MCF 10A (cell line): ENCODE results near the gene GPR83. TPM values are rescaled to one million over a fixed set of nuclear protein-coding genes. Genes with fewer than 3 reads are reported as not detected.
A peak's percentile ranks its signal among the peaks of the same experiment; 100 is the strongest.

ENCODE experiments used
- BruUV-seq: library from RNA; stranded (reverse); fragments of 400-500 nt; replicated peaks from 2 replicates; lab custom pipeline; 2021; lab: Mats Ljungman, UMichigan
- CTCF ChIA-PET: fragments of 300-600 bp; sonication (Branson Sonifier 250); formaldehyde crosslinking; extraction: SDS; loops from one replicate; lab custom pipeline; 2021; ENCODE audit warnings: antibody characterized with exemption, inconsistent platforms; lab: Yijun Ruan, JAX
- POLR2A ChIA-PET: fragments of 300-600, 350-650 bp; sonication (Branson Sonifier 250); formaldehyde crosslinking; extraction: SDS; loops from one replicate; lab custom pipeline; 2020; ENCODE audit warnings: antibody characterized with exemption, inconsistent platforms; lab: Yijun Ruan, JAX
- DNase-seq: peaks from one replicate; pipeline ENCODE4 v3.0.0-alpha.2; 2018; ENCODE audit not compliant: unreplicated experiment
- H3K27ac Mint-ChIP-seq: one replicate; pipeline ENCODE4 v1.8.0; 2022; ENCODE audit warnings: mild to moderate bottlenecking, low read depth, mixed read lengths; ENCODE audit not compliant: unreplicated experiment
- H3K27me3 Mint-ChIP-seq: one replicate; pipeline ENCODE4 v1.8.0; 2022; ENCODE audit warnings: mixed read lengths; ENCODE audit not compliant: insufficient read depth, unreplicated experiment
- H3K36me3 Mint-ChIP-seq: one replicate; pipeline ENCODE4 v1.8.0; 2022; ENCODE audit warnings: mild to moderate bottlenecking, moderate library complexity, mixed read lengths; ENCODE audit not compliant: insufficient read depth, unreplicated experiment
- H3K4me1 Mint-ChIP-seq: one replicate; pipeline ENCODE4 v1.8.0; 2022; ENCODE audit warnings: mixed read lengths; ENCODE audit not compliant: insufficient read depth, unreplicated experiment
- H3K4me3 Mint-ChIP-seq: one replicate; pipeline ENCODE4 v1.8.0; 2022; ENCODE audit warnings: mild to moderate bottlenecking, moderate library complexity, mixed read lengths; ENCODE audit not compliant: unreplicated experiment
- H3K9me3 Mint-ChIP-seq: one replicate; pipeline ENCODE4 v1.8.0; 2022; ENCODE audit warnings: mixed read lengths; ENCODE audit not compliant: unreplicated experiment
- CTCF ChIP-seq: fragments of 200-600 bp; IDR thresholded peaks from one replicate; pipeline ENCODE4 v1.8.0; 2022; ENCODE audit warnings: antibody characterized with exemption, mild to moderate bottlenecking; ENCODE audit not compliant: unreplicated experiment
- intact Hi-C: fragments of 100-400 bp; cut with micrococcal nuclease; formaldehyde crosslinking; loops from 2 replicates; pipeline ENCODE4 v1.14.1; 2022
- total RNA-seq: library from RNA; stranded (reverse); gene quantifications from 2 replicates; pipeline ENCODE4 v1.2.3, GENCODE V29; 2022

GPR83 gene
- total RNA-seq, 1 experiment from 2014 or later = not detected

DNA sequence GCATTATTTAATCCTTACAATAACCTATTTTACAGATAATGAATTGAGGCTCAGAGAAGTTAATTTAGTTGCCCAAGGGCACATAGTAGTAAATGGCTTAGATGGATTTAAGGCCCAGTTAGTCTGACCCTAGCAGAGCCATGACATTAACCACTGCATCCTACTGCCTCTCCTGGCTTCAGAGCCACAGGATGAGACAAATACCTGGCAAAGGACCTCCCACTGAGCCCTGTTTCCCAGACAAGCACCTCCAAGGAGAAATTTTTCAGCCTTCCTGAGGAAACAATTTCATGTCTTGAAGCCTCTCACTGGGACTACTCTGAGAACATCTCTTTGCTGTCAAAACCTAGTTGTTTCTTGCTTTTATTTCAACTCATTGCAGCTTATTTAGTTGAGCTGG lies 68.4 kb downstream of the GPR83 start:
- Mint-ChIP-seq H3K4me1 (peaks cover 10% of the 10 kb centered on the region), H3K27ac (no peak overlapping the region), H3K4me3 (no peak overlapping the region), H3K9me3 (no peaks in the 10 kb centered on the region), H3K36me3 (no peaks in the 10 kb centered on the region), H3K27me3 (no peaks in the 10 kb centered on the region)
- no peak for TF ChIP-seq CTCF
- no peak for DNase-seq
- ChIA-PET POLR2A (no interaction called here), CTCF (no interaction called here)
- BruUV-seq = no TSS peak
- intact Hi-C loops = no loop called here

GRCh38 chr11:94330789-94331188 lies 70.4 kb downstream of the GPR83 start:
- BruUV-seq = no TSS peak
- peak; percentile 75 for DNase-seq
- H3K27me3 Mint-ChIP-seq = peaks cover under 1% of the 10 kb centered on the region
- TF ChIP-seq CTCF = no peak
- ChIA-PET POLR2A (no interaction called here), CTCF (no interaction called here)
- intact Hi-C loops = no loop called here
- H3K4me1 Mint-ChIP-seq = peaks cover 10% of the 10 kb centered on the region
- no peaks in the 10 kb centered on the region for H3K9me3 Mint-ChIP-seq
- no peaks in the 10 kb centered on the region for H3K36me3 Mint-ChIP-seq
- peak overlapping the region; percentile 28 for H3K27ac Mint-ChIP-seq
- H3K4me3 Mint-ChIP-seq = no peak overlapping the region

- Mint-ChIP-seq H3K27ac (no peak overlapping the region), H3K4me3 (no peak overlapping the region), H3K27me3 (peaks cover 13% of the 10 kb centered on the region), H3K4me1 (peaks cover 10% of the 10 kb centered on the region), H3K36me3 (no peaks in the 10 kb centered on the region), H3K9me3 (no peaks in the 10 kb centered on the region)
- POLR2A ChIA-PET = no interaction called here
- no peak for TF ChIP-seq CTCF
- no peak for DNase-seq
- CTCF ChIA-PET = no interaction called here
- intact Hi-C loops = loop anchor here (10.0 kb wide), 1 partner anchor 145 kb away; no protein-coding TSS in a partner anchor
- BruUV-seq = no TSS peak
Measured at GRCh38 chr11:94329501-94329900, 71.7 kb downstream of the GPR83 start.

DNA sequence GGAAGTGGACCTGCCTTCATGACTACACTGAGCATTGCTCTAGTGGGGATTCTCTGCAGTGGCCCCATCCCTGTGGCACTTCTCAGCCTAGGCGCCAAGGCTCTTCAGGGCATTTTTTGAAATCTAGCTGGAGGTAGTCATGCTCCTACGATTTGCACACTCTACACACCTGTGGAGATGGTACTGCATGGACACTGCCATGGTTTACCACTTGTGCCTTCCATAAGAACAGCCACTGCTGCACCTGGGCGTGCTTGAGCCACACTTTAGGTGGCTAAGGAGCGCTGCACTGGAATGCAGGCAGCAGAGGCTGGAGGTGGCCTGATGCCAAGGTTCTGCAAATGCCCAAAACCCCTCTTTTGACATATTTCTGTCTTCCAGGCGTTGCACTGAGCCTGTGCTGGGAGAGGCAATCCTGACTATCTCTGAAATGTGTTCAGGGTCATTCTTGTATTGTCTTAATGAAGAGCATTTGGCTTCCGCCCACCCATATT lies 72.6 kb downstream of the GPR83 start:
- TF ChIP-seq CTCF = no peak
- no peaks in the 10 kb centered on the region for H3K36me3 Mint-ChIP-seq
- no TSS peak for BruUV-seq
- no peak overlapping the region for H3K27ac Mint-ChIP-seq
- DNase-seq = no peak
- peaks cover 10% of the 10 kb centered on the region for H3K4me1 Mint-ChIP-seq
- CTCF ChIA-PET = interaction anchor here (0.6 kb wide), 1 partner anchor 432 kb away, joined by 3 read pairs; no protein-coding TSS in a partner anchor
- POLR2A ChIA-PET = no interaction called here
- H3K9me3 Mint-ChIP-seq = no peaks in the 10 kb centered on the region
- intact Hi-C loops = loop anchor here (10.0 kb wide), 1 partner anchor 144 kb away; no protein-coding TSS in a partner anchor
- H3K27me3 Mint-ChIP-seq = peaks cover 20% of the 10 kb centered on the region
- no peak overlapping the region for H3K4me3 Mint-ChIP-seq

Other genes with a start within 250 kb of the GPR83 start
- not detected in 2 replicates for gene IZUMO1R, start 96.8 kb downstream of the GPR83 start, total RNA-seq
- 13.2 and 15.1 TPM in 2 replicates for gene MRE11, start 92.4 kb upstream of the GPR83 start, total RNA-seq
- 9.7 and 13.0 TPM in 2 replicates for gene ANKRD49, start 92.6 kb upstream of the GPR83 start, total RNA-seq
- not detected in 2 replicates for gene C11orf97, start 111.0 kb upstream of the GPR83 start, total RNA-seq
- 0.23 and 0.32 TPM in 2 replicates for gene FUT4, start 142.5 kb upstream of the GPR83 start, total RNA-seq
- gene PIWIL4, start 165.9 kb upstream of the GPR83 start, total RNA-seq = not detected in 2 replicates